HG02610 (cell line): Measurements from ENCODE around the gene AKAP12.

ENCODE experiments used
- ATAC-seq: cut with Tn5 transposase; IDR thresholded peaks from one replicate; pipeline ENCODE4 v1.9.1; 2021; ENCODE audit warnings: mild to moderate bottlenecking, moderate library complexity; ENCODE audit not compliant: unreplicated experiment

Gene AKAP12

GRCh38 chr6:151232899-151233298 lies 6.9 kb upstream of the AKAP12 start:
- no peak for ATAC-seq

GRCh38 chr6:151233731-151234130 lies 6.0 kb upstream of the AKAP12 start:
- ATAC-seq: no peak

- ATAC-seq: no peak
Observed at GRCh38 chr6:151236668-151237401, 2.9 kb upstream of the AKAP12 start.

GRCh38 chr6:151240036-151240685 lies 394 bp downstream of the AKAP12 start:
- ATAC-seq: no peak

- no peak for ATAC-seq
Observed at GRCh38 chr6:151240791-151241642, 1.2 kb downstream of the AKAP12 start.

- no peak for ATAC-seq
Observed at GRCh38 chr6:151241853-151242252, 2.1 kb downstream of the AKAP12 start.

GRCh38 chr6:151242420-151242861 lies 2.7 kb downstream of the AKAP12 start:
- ATAC-seq: no peak

GRCh38 chr6:151243481-151243880 lies 3.7 kb downstream of the AKAP12 start:
- no peak for ATAC-seq

- ATAC-seq: no peak
Observed at GRCh38 chr6:151247490-151247889, 7.7 kb downstream of the AKAP12 start.

GRCh38 chr6:151248295-151248694 lies 8.5 kb downstream of the AKAP12 start:
- ATAC-seq: no peak

GRCh38 chr6:151252634-151253033 lies 12.9 kb downstream of the AKAP12 start:
- no peak for ATAC-seq

- ATAC-seq: no peak
Observed at GRCh38 chr6:151254451-151255081, 14.8 kb downstream of the AKAP12 start.

- no peak for ATAC-seq
Observed at GRCh38 chr6:151255811-151256210, 16.0 kb downstream of the AKAP12 start.

GRCh38 chr6:151257985-151258445 lies 18.2 kb downstream of the AKAP12 start:
- no peak for ATAC-seq

- ATAC-seq: no peak
Observed at GRCh38 chr6:151260205-151260604, 20.4 kb downstream of the AKAP12 start.

GRCh38 chr6:151263035-151263434 lies 23.3 kb downstream of the AKAP12 start:
- no peak for ATAC-seq

GRCh38 chr6:151263967-151264366 lies 24.2 kb downstream of the AKAP12 start:
- ATAC-seq: no peak

GRCh38 chr6:151265282-151265681 lies 25.5 kb downstream of the AKAP12 start:
- no peak for ATAC-seq

GRCh38 chr6:151269321-151269995 lies 29.7 kb downstream of the AKAP12 start:
- ATAC-seq: no peak

GRCh38 chr6:151275121-151275520 lies 35.4 kb downstream of the AKAP12 start:
- no peak for ATAC-seq
